AG04449 (cell line): ENCODE measurements around the gene CSK.

Experiments used
- CTCF ChIA-PET: fragments of 350-600 bp; formaldehyde crosslinking; extraction: SDS; loops from one replicate; lab custom pipeline; 2021; ENCODE audit warnings: antibody characterized with exemption; lab: Yijun Ruan, JAX
- POLR2A ChIA-PET: fragments of 400-600, 350-600 bp; formaldehyde crosslinking; extraction: SDS; loops from one replicate; lab custom pipeline; 2020; ENCODE audit warnings: antibody characterized with exemption, inconsistent platforms; lab: Yijun Ruan, JAX
- DNase-seq: peaks from one replicate; pipeline ENCODE4 v3.0.0-alpha.2; 2010; ENCODE audit warnings: low read depth, low spot score
- H3K4me3 ChIP-seq: 2 replicates; pipeline ENCODE4 v1.5.1; 2011; ENCODE audit warnings: low read depth, mild to moderate bottlenecking, control low read depth, low read length
- TF ChIP-seq, protein P1 (sequence below): IDR thresholded peaks from one replicate; pipeline ENCODE4 v1.5.1; 2011; ENCODE audit warnings: mild to moderate bottlenecking, moderate library complexity, low read length, control low read depth, inconsistent platforms; ENCODE audit not compliant: insufficient read depth; ENCODE audit errors: missing control alignments

CSK gene

DNA sequence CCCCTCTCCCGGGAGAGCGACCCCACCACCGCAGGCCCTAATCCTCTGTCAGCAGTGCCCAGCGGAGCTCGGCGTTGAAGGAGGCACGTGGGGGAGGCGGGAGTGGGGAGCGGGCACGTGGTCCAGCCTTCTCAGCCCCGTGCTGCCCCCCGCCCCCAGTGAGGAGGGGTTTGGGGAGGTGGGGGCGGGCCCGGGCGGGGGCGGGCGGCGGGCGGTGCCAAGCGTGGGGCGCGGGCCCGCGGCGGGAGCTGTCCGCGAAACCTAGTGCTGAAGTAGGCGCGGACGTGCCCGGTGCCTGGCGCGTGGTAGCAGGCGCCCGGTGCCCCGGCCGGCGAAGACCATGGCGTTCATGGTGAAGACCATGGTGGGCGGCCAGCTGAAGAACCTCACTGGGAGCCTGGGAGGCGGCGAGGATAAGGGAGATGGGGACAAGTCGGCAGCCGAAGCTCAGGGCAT lies 44.5 kb downstream of the CSK start, which contains the start of gene CPLX3:
Gene CPLX3, plus strand, starts transcription at position 264 of the 456 bp plus-strand sequence. Its CDS starts 77 bp downstream, at position 341.
- CTCF ChIA-PET: interaction anchor here (0.6 to 7.9 kb wide), 8 partner anchors 10 to 56 kb away, joined by 3 to 53 read pairs (median 4); partner anchors contain the start of genes CSK and ULK3
- H3K4me3 ChIP-seq: no peak within 1 kb of the TSS
- TF ChIP-seq, protein P1, sequence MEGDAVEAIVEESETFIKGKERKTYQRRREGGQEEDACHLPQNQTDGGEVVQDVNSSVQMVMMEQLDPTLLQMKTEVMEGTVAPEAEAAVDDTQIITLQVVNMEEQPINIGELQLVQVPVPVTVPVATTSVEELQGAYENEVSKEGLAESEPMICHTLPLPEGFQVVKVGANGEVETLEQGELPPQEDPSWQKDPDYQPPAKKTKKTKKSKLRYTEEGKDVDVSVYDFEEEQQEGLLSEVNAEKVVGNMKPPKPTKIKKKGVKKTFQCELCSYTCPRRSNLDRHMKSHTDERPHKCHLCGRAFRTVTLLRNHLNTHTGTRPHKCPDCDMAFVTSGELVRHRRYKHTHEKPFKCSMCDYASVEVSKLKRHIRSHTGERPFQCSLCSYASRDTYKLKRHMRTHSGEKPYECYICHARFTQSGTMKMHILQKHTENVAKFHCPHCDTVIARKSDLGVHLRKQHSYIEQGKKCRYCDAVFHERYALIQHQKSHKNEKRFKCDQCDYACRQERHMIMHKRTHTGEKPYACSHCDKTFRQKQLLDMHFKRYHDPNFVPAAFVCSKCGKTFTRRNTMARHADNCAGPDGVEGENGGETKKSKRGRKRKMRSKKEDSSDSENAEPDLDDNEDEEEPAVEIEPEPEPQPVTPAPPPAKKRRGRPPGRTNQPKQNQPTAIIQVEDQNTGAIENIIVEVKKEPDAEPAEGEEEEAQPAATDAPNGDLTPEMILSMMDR: no peak
- POLR2A ChIA-PET: no interaction called here
- no peak for DNase-seq

DNA sequence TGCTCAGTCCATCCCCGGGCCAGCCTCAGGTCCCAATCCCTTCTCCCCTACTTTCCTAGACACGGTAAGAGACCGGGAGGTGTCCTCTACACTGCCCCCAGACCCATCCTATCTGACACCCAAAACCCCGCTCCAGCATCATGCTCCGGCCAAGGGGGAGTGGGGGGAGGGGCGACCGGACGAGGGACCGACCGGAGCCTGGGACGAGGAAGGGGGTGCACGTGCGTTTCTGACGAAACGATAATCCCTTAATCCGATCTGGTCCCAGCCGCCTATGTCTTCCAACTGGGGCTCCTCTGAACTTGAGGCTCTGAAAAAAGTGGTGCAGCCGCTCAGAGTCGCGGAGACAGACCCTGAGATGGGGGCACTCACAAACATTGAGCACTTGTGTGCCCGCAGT lies 45.0 kb downstream of the CSK start:
- TF ChIP-seq, protein P1: no peak
- no peak overlapping the region for H3K4me3 ChIP-seq
- CTCF ChIA-PET: interaction anchor here (0.6 to 7.9 kb wide), 8 partner anchors 9 to 57 kb away, joined by 3 to 53 read pairs (median 4); partner anchors contain the start of genes CSK and ULK3
- no peak for DNase-seq
- POLR2A ChIA-PET: no interaction called here

DNA sequence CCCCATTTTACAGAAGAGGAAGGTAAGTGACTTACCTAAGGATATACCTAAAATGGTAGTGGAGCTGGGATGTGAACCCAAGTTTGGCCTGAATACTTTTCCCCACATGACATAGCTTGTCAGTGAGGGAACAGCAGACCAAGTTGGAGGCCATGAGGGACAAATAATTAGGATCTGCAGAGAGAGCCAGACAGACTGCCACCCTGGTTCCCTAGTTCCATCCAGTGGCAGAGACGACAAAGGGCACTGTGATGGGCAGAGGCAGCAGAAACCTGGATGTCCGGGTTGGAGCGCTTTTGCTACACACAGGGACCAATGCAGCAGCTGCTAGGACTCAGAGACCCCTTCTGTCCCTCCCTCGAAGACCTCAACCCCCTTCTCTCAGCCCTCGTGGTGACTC lies 45.7 kb downstream of the CSK start:
- POLR2A ChIA-PET: no interaction called here
- CTCF ChIA-PET: interaction anchor here (0.9 to 7.9 kb wide), 6 partner anchors 9 to 58 kb away, joined by 3 to 53 read pairs (median 12); partner anchors contain the start of gene ULK3
- H3K4me3 ChIP-seq: no peak overlapping the region
- TF ChIP-seq, protein P1: no peak
- no peak for DNase-seq

DNA sequence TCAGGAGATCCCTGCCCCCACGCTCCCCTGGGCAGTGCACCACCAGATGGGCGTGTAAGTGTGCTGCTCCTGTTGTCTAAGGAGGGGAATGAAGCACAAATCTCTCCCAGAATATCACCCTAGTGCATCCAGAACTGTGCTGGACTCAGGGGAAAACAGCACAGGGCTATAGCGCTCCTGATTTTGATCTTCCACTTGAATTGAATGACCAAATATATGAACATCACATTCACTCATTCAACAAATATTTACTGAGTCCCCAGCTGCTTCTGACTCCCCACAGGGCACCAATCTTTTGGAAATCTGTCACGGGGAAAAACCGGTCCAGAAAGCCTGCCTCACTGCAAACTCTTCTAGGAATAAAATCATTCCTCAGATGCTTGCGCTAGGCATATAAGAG lies 47.0 kb downstream of the CSK start:
- no peak for DNase-seq
- POLR2A ChIA-PET: no interaction called here
- CTCF ChIA-PET: interaction anchor here (0.9 to 7.9 kb wide), 5 partner anchors 12 to 69 kb away, joined by 3 to 53 read pairs (median 28); partner anchors contain the start of gene ULK3
- H3K4me3 ChIP-seq: no peak overlapping the region
- TF ChIP-seq, protein P1: no peak

DNA sequence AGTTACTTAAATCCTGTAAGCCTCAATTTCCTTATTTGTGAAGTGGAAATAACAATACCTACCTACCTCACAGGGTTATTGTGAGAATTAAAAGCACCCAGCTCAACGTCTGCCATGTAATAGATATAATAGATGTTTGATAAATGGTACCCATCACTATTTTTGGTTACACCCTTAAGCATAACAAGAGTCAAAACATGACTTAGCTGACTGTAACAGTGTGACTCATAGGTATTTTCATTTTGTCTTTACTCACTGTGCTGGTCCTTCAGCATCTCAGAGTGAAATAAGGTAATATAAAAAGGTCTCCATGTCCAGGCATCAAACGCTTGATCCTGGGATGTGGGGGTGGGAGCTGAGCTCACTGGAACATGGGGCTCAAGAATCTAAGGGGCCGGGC lies 47.6 kb downstream of the CSK start:
- ChIA-PET POLR2A (no interaction called here), CTCF (interaction anchor here (0.9 to 7.9 kb wide), 4 partner anchors 12 to 59 kb away, joined by 3 to 53 read pairs (median 36); partner anchors contain the start of gene ULK3)
- H3K4me3 ChIP-seq: no peak overlapping the region
- no peak for DNase-seq
- TF ChIP-seq, protein P1: no peak

DNA sequence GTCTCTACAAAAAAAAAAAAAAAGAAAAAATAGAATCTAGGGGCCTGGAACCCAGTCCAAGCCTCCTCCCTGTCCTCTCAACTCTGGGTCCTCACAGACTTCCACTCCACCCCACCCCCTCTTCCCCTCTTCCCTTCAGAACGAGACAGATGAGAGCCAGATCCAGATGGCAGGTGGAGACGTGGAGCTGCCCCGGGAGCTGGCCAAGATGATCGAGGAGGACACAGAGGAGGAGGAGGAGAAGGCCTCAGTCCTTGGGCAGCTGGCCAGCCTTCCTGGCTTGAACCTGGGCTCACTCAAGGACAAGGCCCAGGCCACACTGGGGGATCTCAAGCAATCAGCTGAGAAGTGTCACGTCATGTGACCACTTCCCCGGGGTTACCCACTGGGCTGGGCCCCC lies 48.1 kb downstream of the CSK start:
- ChIA-PET POLR2A (no interaction called here), CTCF (interaction anchor here (0.6 to 7.9 kb wide), 6 partner anchors 11 to 198 kb away, joined by 3 to 53 read pairs (median 16); partner anchors contain the start of gene ULK3)

More for the DNA sequence above, 48.1 kb downstream of the CSK start:
- no peak for DNase-seq
- no peak overlapping the region for H3K4me3 ChIP-seq
- TF ChIP-seq, protein P1: no peak
